Left lung (tissue), 10 donors: Measurements from ENCODE around the gene MCM7. TPM values are rescaled to one million over a fixed set of nuclear protein-coding genes. Genes with fewer than 3 reads are reported as not detected.

ENCODE experiments used
- ATAC-seq: fragments of 200-7000 bp; cut with Tn5 transposase; one replicate; pipeline ENCODE4 v1.9.1; 2020; ENCODE audit warnings: moderate library complexity
- DNase-seq, 4 donors: peaks; one replicate each; pipeline ENCODE4 v3.0.0-alpha.2; 2013 to 2020
- H3K27ac ChIP-seq, 2 donors: fragments of 200-600 bp; sonication (generic) in 1 of 2; one replicate each; pipeline versions ENCODE4 v1.5.0 to v1.8.0; 2020 to 2021
- H3K27me3 ChIP-seq, 2 donors: fragments of 200-600 bp; sonication (generic) in 1 of 2; one replicate each; pipeline versions ENCODE4 v1.5.0 to v1.8.0; 2020 to 2021
- H3K36me3 ChIP-seq, 2 donors: fragments of 200-600 bp; sonication (generic) in 1 of 2; one replicate each; pipeline versions ENCODE4 v1.5.0 to v1.8.0; 2020 to 2021
- H3K4me1 ChIP-seq, 2 donors: fragments of 200-600 bp; one replicate each; pipeline ENCODE4 v1.8.0; 2021
- H3K4me3 ChIP-seq, 2 donors: fragments of 200-600 bp; sonication (generic) in 1 of 2; one replicate each; pipeline versions ENCODE4 v1.5.0 to v1.8.0; 2020 to 2021; ENCODE audit warnings: mild to moderate bottlenecking in 1 of 2
- H3K9me3 ChIP-seq, 2 donors: fragments of 200-600 bp; sonication (generic) in 1 of 2; one replicate each; pipeline versions ENCODE4 v1.5.0 to v1.8.0; 2020 to 2021
- CTCF ChIP-seq, 2 donors: fragments of 200-600 bp; sonication (generic) in 1 of 2; IDR thresholded peaks; one replicate each; pipeline versions ENCODE4 v1.5.0 to v1.8.0; 2021; ENCODE audit warnings: antibody characterized with exemption in 2 of 2
- intact Hi-C, 2 donors: fragments of 100-400 bp; cut with DNase I; formaldehyde crosslinking; loops; one replicate each; pipeline versions ENCODE4 v1.11.2 to v1.14.2; 2022
- polyA plus RNA-seq, 6 donors: library from polyadenylated mRNA; unstranded; fragments of 120-200 nt; gene quantifications; one replicate each; pipeline ENCODE4 v1.2.1, GENCODE V29; 2013; ENCODE audit not compliant: insufficient read length in 6 of 6
- total RNA-seq, 2 donors: library from RNA; stranded (reverse); fragmentation: NEBNext Ultra II Directional; extraction: Animal tissue kit (Norgen Biotek cat#: 25700); gene quantifications; one replicate each; pipeline ENCODE4 v1.2.1, GENCODE V29; 2021
- donor health status: DM: no; HTN: yes; CAD: no.
- donor health status: DM: no; HTN: no; CAD: no.

Gene MCM7
- total and polyA plus RNA-seq, 8 donors = 53.7 to 152 (median 137) TPM

- Histone ChIP-seq H3K27ac (no peak overlapping the region), H3K4me3 (no peak overlapping the region), H3K27me3 (no peaks in the 10 kb centered on the region), H3K36me3 (peaks cover 17 to 86% of the 10 kb centered on the region in 2 donors), H3K9me3 (peaks cover 4 to 32% of the 10 kb centered on the region in 2 donors), H3K4me1 (no peaks in the 10 kb centered on the region)
- intact Hi-C loops = no loop called here
- no peak for TF ChIP-seq CTCF (IDR thresholded peaks at IDR 0.05)
- DNase-seq (no peak), ATAC-seq (no peak)
These were observed 30.0 kb downstream of the MCM7 start for GRCh38 chr7:100071018-100071723.

DNA sequence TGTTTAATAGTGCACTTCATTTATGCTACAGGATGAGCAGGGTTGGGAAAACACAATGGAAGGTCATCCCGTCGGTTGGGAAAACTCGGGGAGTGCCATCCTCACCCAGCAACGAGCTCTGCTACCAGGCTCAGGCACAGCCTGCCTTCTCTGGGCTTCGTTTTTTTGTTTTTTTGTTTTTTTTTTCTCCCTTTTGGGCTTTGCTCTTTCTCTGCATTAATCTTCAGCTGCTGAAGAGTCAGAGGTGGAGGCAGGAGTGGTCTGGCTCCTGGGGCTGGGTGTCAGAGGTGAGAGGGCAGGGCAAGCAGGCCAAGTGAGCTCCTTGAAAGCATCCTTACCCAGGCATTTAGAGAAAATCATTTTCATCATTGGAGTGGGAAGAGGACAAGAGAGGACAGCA is 31.2 kb downstream of the MCM7 start:
- no peak for DNase-seq
- Histone ChIP-seq H3K36me3 (peaks cover 16 to 75% of the 10 kb centered on the region in 2 donors), H3K9me3 (peaks cover 4 to 32% of the 10 kb centered on the region in 2 donors), H3K4me1 (peaks cover 4 to 7% of the 10 kb centered on the region in 2 donors), H3K4me3 (no peak overlapping the region), H3K27ac (no peak overlapping the region), H3K27me3 (no peaks in the 10 kb centered on the region)
- intact Hi-C loops = no loop called here
- no peak for ATAC-seq
- no peak for TF ChIP-seq CTCF (IDR thresholded peaks at IDR 0.05)

DNA sequence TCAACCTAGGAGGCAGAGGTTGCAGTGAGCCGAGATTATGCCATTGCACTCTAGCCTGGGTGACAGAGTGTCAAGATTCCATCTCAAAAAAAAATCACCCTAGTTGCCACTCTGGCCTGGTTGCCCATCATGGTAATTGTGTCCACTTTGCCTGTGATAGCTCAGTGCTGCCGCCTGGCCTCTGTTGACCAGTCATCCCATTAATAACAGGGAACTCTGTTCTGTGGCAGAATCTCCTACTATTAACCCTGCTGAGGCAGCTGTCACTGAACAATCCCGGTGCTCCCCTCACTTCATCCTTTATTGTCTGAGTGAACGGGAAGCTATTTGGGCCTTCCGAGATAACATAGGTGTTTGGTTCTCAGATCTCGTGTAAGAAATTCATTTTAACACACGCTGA is 34.2 kb downstream of the MCM7 start:
- Histone ChIP-seq H3K27me3 (no peaks in the 10 kb centered on the region), H3K36me3 (peaks cover 7 to 74% of the 10 kb centered on the region in 2 donors), H3K4me3 (no peak overlapping the region), H3K9me3 (peaks cover 4 to 21% of the 10 kb centered on the region in 2 donors), H3K27ac (no peak overlapping the region), H3K4me1 (peaks cover 4 to 8% of the 10 kb centered on the region in 2 donors)
- intact Hi-C loops = no loop called here
- TF ChIP-seq CTCF (IDR thresholded peaks at IDR 0.05) = no peak
- DNase-seq (no peak), ATAC-seq (no peak)

- Histone ChIP-seq H3K27ac (peak overlapping the region; percentile 41 to 51), H3K4me3 (no peak overlapping the region), H3K4me1 (peaks cover 4 to 8% of the 10 kb centered on the region in 2 donors), H3K27me3 (no peaks in the 10 kb centered on the region), H3K9me3 (peaks cover 0 to 8% of the 10 kb centered on the region in 2 donors), H3K36me3 (peaks cover 0 to 73% of the 10 kb centered on the region in 2 donors)
- DNase-seq (peak in 2 of 4 donors; percentile 81 to 87), ATAC-seq (peak; percentile 61)
- intact Hi-C loops = no loop called here
- no peak for TF ChIP-seq CTCF (IDR thresholded peaks at IDR 0.05)
These were observed 35.6 kb downstream of the MCM7 start for GRCh38 chr7:100065452-100066186.

DNA sequence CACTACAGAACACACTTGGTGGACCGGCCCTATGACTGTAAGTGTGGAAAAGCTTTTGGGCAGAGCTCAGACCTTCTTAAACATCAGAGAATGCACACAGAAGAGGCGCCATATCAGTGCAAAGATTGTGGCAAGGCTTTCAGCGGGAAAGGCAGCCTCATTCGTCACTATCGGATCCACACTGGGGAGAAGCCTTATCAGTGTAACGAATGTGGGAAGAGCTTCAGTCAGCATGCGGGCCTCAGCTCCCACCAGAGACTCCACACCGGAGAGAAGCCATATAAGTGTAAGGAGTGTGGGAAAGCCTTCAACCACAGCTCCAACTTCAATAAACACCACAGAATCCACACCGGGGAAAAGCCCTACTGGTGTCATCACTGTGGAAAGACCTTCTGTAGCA is 37.0 kb downstream of the MCM7 start:
- H3K27ac ChIP-seq = no peak overlapping the region
- peaks cover 4 to 8% of the 10 kb centered on the region in 2 donors for H3K4me1 ChIP-seq
- H3K4me3 ChIP-seq = no peak overlapping the region
- no peak for TF ChIP-seq CTCF (IDR thresholded peaks at IDR 0.05)
- no peak for DNase-seq
- ATAC-seq = no peak
- peaks cover 0 to 73% of the 10 kb centered on the region in 2 donors for H3K36me3 ChIP-seq
- no peaks in the 10 kb centered on the region for H3K9me3 ChIP-seq
- intact Hi-C loops = no loop called here
- no peaks in the 10 kb centered on the region for H3K27me3 ChIP-seq
